HepG2 (cell line): ENCODE data around the gene ACSF3. TPM values are rescaled to one million over a fixed set of nuclear protein-coding genes. Genes with fewer than 3 reads are reported as not detected.

Experiments
- ATAC-seq: fragments of 200-7000 bp; cut with Tn5 transposase; 3 replicates; pipeline ENCODE4 v1.9.1; 2020; ENCODE audit warnings: mild to moderate bottlenecking, moderate library complexity
- BruUV-seq: library from RNA; stranded (reverse); fragments of 400-500 nt; replicated peaks from 2 replicates; lab custom pipeline; 2021; lab: Mats Ljungman, UMichigan
- CTCF ChIA-PET: fragments of 300-600 bp; formaldehyde crosslinking; extraction: SDS; loops from one replicate; lab custom pipeline; 2021; ENCODE audit warnings: low total read pairs, inconsistent platforms, low intra/inter-chr PET ratio; lab: Yijun Ruan, JAX
- POLR2A ChIA-PET: fragments of 350-600 bp; sonication (Branson Sonifier 250); formaldehyde crosslinking; loops from one replicate; lab custom pipeline; 2020; ENCODE audit warnings: antibody characterized with exemption, inconsistent platforms; lab: Yijun Ruan, JAX
- DNase-seq: peaks from one replicate; pipeline ENCODE4 v3.0.0-alpha.2; 2015; ENCODE audit warnings: low spot score
- FAIRE-seq: peaks from 3 replicates; lab custom pipeline; 2011; peaks lifted over from hg19 to GRCh38; lab: Jason Lieb, UNC
- H2AFZ ChIP-seq: one replicate; pipeline ENCODE4 v1.6.1; 2011; ENCODE audit warnings: low read length, inconsistent platforms
- H3K27ac ChIP-seq: fragments of 300-600 bp; 3 replicates; pipeline ENCODE4 v1.8.0; 2011; ENCODE audit warnings: mixed run types, mild to moderate bottlenecking, mixed read lengths, low read length, inconsistent platforms; ENCODE audit not compliant: insufficient read depth; ENCODE audit errors: extremely low read length
- H3K27me3 ChIP-seq, 2 experiments: fragments of 200-600 bp in 1 of 2; 2 replicates in 1 of 2; 3 replicates in 1 of 2; pipeline versions ENCODE4 v1.6.0 to v1.8.0; 2011; ENCODE audit warnings: low read length in 2 of 2, mild to moderate bottlenecking in 2 of 2, moderate library complexity in 2 of 2, inconsistent platforms in 1 of 2; ENCODE audit not compliant: insufficient read depth in 2 of 2, control insufficient read depth in 1 of 2
- H3K36me3 ChIP-seq, 2 experiments: fragments of 200-600 bp in 1 of 2; replicated peaks in 1 of 2; 2 replicates in 1 of 2; 3 replicates in 1 of 2; pipeline versions ENCODE4 v1.5.1 to v1.8.0; 2011; ENCODE audit warnings: low read length in 2 of 2, inconsistent platforms in 1 of 2; ENCODE audit not compliant: insufficient read depth in 2 of 2, control insufficient read depth in 1 of 2
- H3K4me1 ChIP-seq: 2 replicates; pipeline ENCODE4 v1.5.1; 2012; ENCODE audit warnings: low read length, inconsistent platforms; ENCODE audit not compliant: insufficient read depth
- H3K4me2 ChIP-seq: 2 replicates; pipeline ENCODE4 v1.6.0; 2011; ENCODE audit warnings: low read depth, low read length, inconsistent platforms
- H3K4me3 ChIP-seq, 3 experiments: fragments of 200-600 bp in 1 of 3; sonication (generic), shearing (Covaris generic) in 1 of 3; replicated peaks in 1 of 3; 2 replicates each; pipeline ENCODE4 v1.5.1; 2011 to 2016; ENCODE audit warnings: low read length in 3 of 3, inconsistent platforms in 2 of 3, low read depth in 2 of 3, mild to moderate bottlenecking in 2 of 3, control low read depth in 1 of 3, mixed read lengths in 1 of 3; ENCODE audit not compliant: insufficient read depth in 1 of 3
- H3K79me2 ChIP-seq: one replicate; pipeline ENCODE4 v1.6.1; 2011; ENCODE audit warnings: low read length, inconsistent platforms; ENCODE audit not compliant: insufficient read depth
- H3K9ac ChIP-seq: 2 replicates; pipeline ENCODE4 v1.6.0; 2011; ENCODE audit warnings: mild to moderate bottlenecking, low read depth, low read length, inconsistent platforms; ENCODE audit not compliant: insufficient read depth
- H3K9me3 ChIP-seq: 2 replicates; pipeline ENCODE4 v1.5.1; 2012; ENCODE audit warnings: mild to moderate bottlenecking, low read length
- H4K20me1 ChIP-seq: 2 replicates; pipeline ENCODE4 v1.6.0; 2011; ENCODE audit warnings: inconsistent platforms, mild to moderate bottlenecking, low read length, moderate library complexity; ENCODE audit not compliant: insufficient read depth
- EED ChIP-seq: sonication (generic); formaldehyde crosslinking; IDR thresholded peaks from 2 replicates; pipeline ENCODE4 v1.5.0; 2020; ENCODE audit warnings: mild to moderate bottlenecking, missing genetic modification reagents
- ESRRA ChIP-seq: sonication (generic); formaldehyde crosslinking; IDR thresholded peaks from 2 replicates; pipeline ENCODE4 v1.5.1; 2020; ENCODE audit warnings: mild to moderate bottlenecking, low read depth, missing genetic modification reagents
- KLF15 ChIP-seq: sonication (generic); formaldehyde crosslinking; IDR thresholded peaks from 2 replicates; pipeline ENCODE4 v1.8.1; 2023; ENCODE audit warnings: borderline replicate concordance, mild to moderate bottlenecking, inconsistent platforms, missing genetic modification reagents, mixed read lengths
- NFIB ChIP-seq: sonication (generic); formaldehyde crosslinking; IDR thresholded peaks from 2 replicates; pipeline ENCODE4 v1.9.0; 2021; ENCODE audit warnings: missing genetic modification reagents, mild to moderate bottlenecking, borderline replicate concordance
- POLR2G ChIP-seq: fragments of 200-400 bp; formaldehyde crosslinking; IDR thresholded peaks from 2 replicates; pipeline ENCODE4 v1.6.1; 2018; ENCODE audit warnings: mild to moderate bottlenecking, low read depth, low read length, moderate library complexity
- ZNF577 ChIP-seq: sonication (generic); formaldehyde crosslinking; IDR thresholded peaks from 2 replicates; pipeline ENCODE4 v1.4.0; 2020; ENCODE audit warnings: mild to moderate bottlenecking, low read depth, missing genetic modification reagents, borderline replicate concordance
- WGBS: methylation state at CpG from one replicate; pipeline ENCODE4 v1.1.6; 2017; ENCODE audit warnings: low lambda C conversion rate; 5-methylcytosine and 5-hydroxymethylcytosine counted together
- in situ Hi-C: cut with HindIII; loops from 2 replicates; pipeline ENCODE4 v1.10.0; 2017; ENCODE audit warnings: low pct_unique_long_range_greater_than_20kb; ENCODE audit not compliant: extremely low pct_ligation_motif_present
- intact Hi-C: fragments of 100-400 bp; cut with micrococcal nuclease; formaldehyde crosslinking; loops from one replicate; pipeline ENCODE4 v1.10.0; 2022; ENCODE audit not compliant: unreplicated experiment
- polyA plus RNA-seq, 8 experiments: library from polyadenylated mRNA; depleted of rRNA in 3 of 8; stranded (reverse) in 7 of 8; unstranded in 1 of 8; fragments of >200 nt; fragmentation: Illumina TruSeq in 4 of 8; extraction: Trizol in 4 of 8; gene quantifications; 2 replicates each; pipeline versions ENCODE4 v1.2.1 to v1.2.3, GENCODE V29; 2011 to 2016; ENCODE audit warnings: low read depth in 4 of 8, missing spikeins in 1 of 8, mixed read lengths in 1 of 8; ENCODE audit not compliant: insufficient read depth in 1 of 8
- total RNA-seq, 5 experiments: library from RNA; depleted of rRNA; stranded (reverse); fragments of >200 nt; fragmentation: Illumina TruSeq; extraction: Trizol; gene quantifications; 2 replicates each; pipeline ENCODE4 v1.2.3, GENCODE V29; 2016; ENCODE audit warnings: low read depth in 1 of 5
- TF ChIP-seq, protein P1 (sequence below): sonication (generic); formaldehyde crosslinking; IDR thresholded peaks from 2 replicates; pipeline ENCODE4 v1.8.0; 2022; ENCODE audit warnings: missing genetic modification reagents, mild to moderate bottlenecking, moderate library complexity, borderline replicate concordance
- TF ChIP-seq, protein P2 (sequence below), 2 experiments: sonication (generic) in 1 of 2; formaldehyde crosslinking in 1 of 2; IDR thresholded peaks; 2 replicates each; pipeline versions ENCODE4 v1.5.1 to v1.6.1; 2011 to 2020; ENCODE audit warnings: borderline replicate concordance in 1 of 2, low read depth in 1 of 2, low read length in 1 of 2, mild to moderate bottlenecking in 1 of 2, missing genetic modification reagents in 1 of 2, moderate library complexity in 1 of 2

The ACSF3 gene
- total and polyA plus RNA-seq, 2 of the 13 experiments (the other 11 are each of a cell fraction or from before 2014, with no cell fraction given) = 14.9 to 30.6 TPM

DNA sequence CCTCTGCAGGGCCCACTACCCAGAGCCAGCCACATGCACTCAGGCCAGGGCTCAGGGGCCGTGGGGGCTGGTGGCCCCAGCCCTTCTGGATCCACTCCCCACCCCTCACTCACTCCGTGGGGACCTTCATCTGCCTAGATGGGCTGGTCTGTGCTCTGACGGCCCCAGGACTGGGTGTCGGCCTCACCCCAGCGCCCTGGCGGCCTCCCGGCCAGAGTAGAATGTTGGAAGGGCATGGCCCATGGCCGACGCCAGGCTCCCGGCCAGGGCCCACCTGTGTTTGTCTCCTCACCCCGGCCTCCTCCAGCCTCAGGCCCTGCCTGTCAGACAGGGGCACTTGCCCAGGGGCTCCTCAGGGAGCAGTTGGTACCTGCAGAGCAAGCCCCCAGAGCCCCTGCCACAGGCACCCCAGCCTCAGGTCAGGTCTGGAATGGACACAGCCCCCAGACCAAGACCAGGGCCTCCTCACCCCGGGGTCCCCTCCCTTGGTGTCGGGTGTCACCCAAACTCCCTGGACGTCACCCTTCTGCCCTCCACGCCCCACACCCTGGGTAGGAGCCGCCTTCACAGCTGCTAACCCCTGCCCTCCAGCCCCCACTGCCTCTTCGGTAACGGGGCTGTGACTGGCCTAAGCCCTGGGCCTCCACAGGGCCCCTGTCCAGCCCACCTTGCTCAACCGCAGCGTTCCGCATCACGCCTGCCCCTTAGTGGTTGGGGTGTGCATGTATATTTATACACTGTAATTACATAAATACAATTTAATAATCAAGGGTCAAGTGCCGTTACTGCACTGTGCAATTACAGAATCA is 74.9 kb downstream of the ACSF3 start (continued):
- TF ChIP-seq, protein P1, sequence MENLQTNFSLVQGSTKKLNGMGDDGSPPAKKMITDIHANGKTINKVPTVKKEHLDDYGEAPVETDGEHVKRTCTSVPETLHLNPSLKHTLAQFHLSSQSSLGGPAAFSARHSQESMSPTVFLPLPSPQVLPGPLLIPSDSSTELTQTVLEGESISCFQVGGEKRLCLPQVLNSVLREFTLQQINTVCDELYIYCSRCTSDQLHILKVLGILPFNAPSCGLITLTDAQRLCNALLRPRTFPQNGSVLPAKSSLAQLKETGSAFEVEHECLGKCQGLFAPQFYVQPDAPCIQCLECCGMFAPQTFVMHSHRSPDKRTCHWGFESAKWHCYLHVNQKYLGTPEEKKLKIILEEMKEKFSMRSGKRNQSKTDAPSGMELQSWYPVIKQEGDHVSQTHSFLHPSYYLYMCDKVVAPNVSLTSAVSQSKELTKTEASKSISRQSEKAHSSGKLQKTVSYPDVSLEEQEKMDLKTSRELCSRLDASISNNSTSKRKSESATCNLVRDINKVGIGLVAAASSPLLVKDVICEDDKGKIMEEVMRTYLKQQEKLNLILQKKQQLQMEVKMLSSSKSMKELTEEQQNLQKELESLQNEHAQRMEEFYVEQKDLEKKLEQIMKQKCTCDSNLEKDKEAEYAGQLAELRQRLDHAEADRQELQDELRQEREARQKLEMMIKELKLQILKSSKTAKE (CRISPR knock-in tag) = no peak
- peak; percentile 65; the same call in 1 of the 2 replicates for TF ChIP-seq KLF15 (CRISPR knock-in tag)
- 0 out of 2 replicates have a peak, but pooled peaks have one; percentile 39 for TF ChIP-seq EED
- 0 out of 2 replicates have a peak, but pooled peaks have one; percentile 30 for TF ChIP-seq NFIB (CRISPR knock-in tag)

DNA sequence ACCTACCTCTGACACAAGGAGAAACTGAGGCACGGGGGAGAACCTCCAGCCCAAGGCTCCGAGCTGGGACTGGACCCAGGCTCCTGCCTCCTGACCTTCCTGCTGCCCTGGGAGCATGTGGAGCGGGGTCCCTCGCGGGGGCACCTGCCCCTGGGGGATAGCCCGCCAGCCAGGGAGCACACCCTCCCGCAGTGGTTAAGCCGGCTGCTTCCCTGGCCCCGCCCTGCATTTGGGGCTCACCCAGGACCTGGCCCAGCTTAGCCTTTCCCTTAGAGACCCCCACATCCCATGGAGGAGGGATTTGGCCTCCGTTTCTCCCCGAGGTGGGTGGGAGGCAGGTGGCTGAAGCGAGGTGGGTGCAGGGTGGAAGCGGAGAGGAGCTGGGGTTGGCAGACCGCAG is 76.1 kb downstream of the ACSF3 start:
- Histone ChIP-seq H3K79me2 (no peaks in the 10 kb centered on the region), H3K36me3 (no peaks in the 10 kb centered on the region), H3K9me3 (no peaks in the 10 kb centered on the region), H3K4me3 (no peak overlapping the region), H3K9ac (no peak overlapping the region), H3K4me2 (no peak overlapping the region), H2AFZ (no peak overlapping the region), H3K27ac (no peak overlapping the region), H4K20me1 (peaks cover 17% of the 10 kb centered on the region), H3K4me1 (peaks cover 54% of the 10 kb centered on the region), H3K27me3 (peaks cover 45 to 81% of the 10 kb centered on the region in 2 experiments)
- BruUV-seq = no TSS peak
- no peak for ATAC-seq
- WGBS = 53% methylated on average over 10 of the region's 14 CpGs
- no peak for FAIRE-seq
- TF ChIP-seq POLR2G = no peak
- no peak for TF ChIP-seq ZNF577
- no peak for TF ChIP-seq ESRRA
- TF ChIP-seq, protein P2, sequence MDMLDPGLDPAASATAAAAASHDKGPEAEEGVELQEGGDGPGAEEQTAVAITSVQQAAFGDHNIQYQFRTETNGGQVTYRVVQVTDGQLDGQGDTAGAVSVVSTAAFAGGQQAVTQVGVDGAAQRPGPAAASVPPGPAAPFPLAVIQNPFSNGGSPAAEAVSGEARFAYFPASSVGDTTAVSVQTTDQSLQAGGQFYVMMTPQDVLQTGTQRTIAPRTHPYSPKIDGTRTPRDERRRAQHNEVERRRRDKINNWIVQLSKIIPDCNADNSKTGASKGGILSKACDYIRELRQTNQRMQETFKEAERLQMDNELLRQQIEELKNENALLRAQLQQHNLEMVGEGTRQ (IDR thresholded peaks at IDR 0.05; ENCODE audit: low read depth, low read length) = no peak
- TF ChIP-seq, protein P2 (CRISPR knock-in tag; IDR thresholded peaks at IDR 0.05; ENCODE audit: borderline replicate concordance) = no peak
- in situ Hi-C loops (loop anchor here (5.0 kb wide), 3 partner anchors 232 to 412 kb away; no protein-coding TSS in a partner anchor), intact Hi-C loops (loop anchor here (5.0 kb wide), 5 partner anchors 48 to 427 kb away; partner anchors contain the start of gene ZNF778)
- CTCF ChIA-PET = interaction anchor here (3.4 kb wide), 1 partner anchor 330 kb away, joined by 17 read pairs; no protein-coding TSS in a partner anchor
- DNase-seq = no peak
- POLR2A ChIA-PET = no interaction called here
